ENCODE measurements around the gene FAM163B. TPM values are rescaled to one million over a fixed set of nuclear protein-coding genes. Genes with fewer than 3 reads are reported as not detected.

Gene FAM163B
- total and polyA plus RNA-seq, 2 donors (not counting 1 experiment from before 2014, with no cell fraction given): not detected

- ChIA-PET POLR2A (no interaction called here), CTCF (no interaction called here)
- peak; percentile 56 for DNase-seq
- Histone ChIP-seq H3K4me1 (ENCODE audit: control insufficient read depth in 2 of 2, insufficient read depth in 2 of 2, low read length in 2 of 2) (peaks cover 7 to 9% of the 10 kb centered on the region in 2 donors), H3K9me3 (ENCODE audit: control extremely low read depth in 1 of 3, control insufficient read depth in 2 of 3, insufficient read depth in 1 of 3, low read length in 2 of 3) (peaks cover 0 to 8% (median 0%) of the 10 kb centered on the region in 3 donors), H3K4me3 (ENCODE audit: control extremely low read depth in 1 of 5, extremely low read depth in 1 of 5, insufficient read depth in 1 of 5, low read depth in 2 of 5, low read length in 4 of 5) (no peak overlapping the region), H3K79me2 (ENCODE audit: control insufficient read depth, insufficient read depth, low read length) (no peaks in the 10 kb centered on the region), H2AFZ (ENCODE audit: insufficient read depth, low read depth, low read length, poor library complexity, severe bottlenecking) (no peak overlapping the region), H3K9ac (ENCODE audit: low read length) (no peak overlapping the region), H3K27me3 (replicated peaks in 1 of 4; ENCODE audit: control extremely low read depth in 1 of 4, control insufficient read depth in 3 of 4, insufficient read depth in 4 of 4, low read length in 3 of 4) (peaks cover 0 to 31% (median 4%) of the 10 kb centered on the region in 4 experiments), H4K20me1 (ENCODE audit: control insufficient read depth, insufficient read depth, low read length, poor library complexity, severe bottlenecking) (no peaks in the 10 kb centered on the region), H3K27ac (ENCODE audit: low read length in 2 of 2) (no peak overlapping the region), H3K4me2 (replicated peaks; ENCODE audit: low read depth, low read length, poor library complexity, severe bottlenecking) (peak overlapping the region; percentile 30), H3K36me3 (replicated peaks in 1 of 2; ENCODE audit: control extremely low read depth in 1 of 2, control insufficient read depth in 1 of 2, extremely low read depth in 1 of 2, insufficient read depth in 2 of 2, low read length in 1 of 2) (no peaks in the 10 kb centered on the region)
- H3K4me1 Mint-ChIP-seq: peaks cover 12% of the 10 kb centered on the region
- no peaks in the 10 kb centered on the region for H3K9me3 Mint-ChIP-seq (ENCODE audit: insufficient read depth)
- no peak overlapping the region for H3K27ac Mint-ChIP-seq
- H3K27me3 Mint-ChIP-seq: peaks cover 26% of the 10 kb centered on the region
- WGBS (ENCODE audit: insufficient coverage): 3% methylated on average over 7 of the region's 8 CpGs
- H3K4me3 Mint-ChIP-seq: peak overlapping the region; percentile 21
- no peak for ATAC-seq (ENCODE audit: low read depth)
- intact Hi-C loops (cut with micrococcal nuclease): no loop called here
- TF ChIP-seq, protein P1, sequence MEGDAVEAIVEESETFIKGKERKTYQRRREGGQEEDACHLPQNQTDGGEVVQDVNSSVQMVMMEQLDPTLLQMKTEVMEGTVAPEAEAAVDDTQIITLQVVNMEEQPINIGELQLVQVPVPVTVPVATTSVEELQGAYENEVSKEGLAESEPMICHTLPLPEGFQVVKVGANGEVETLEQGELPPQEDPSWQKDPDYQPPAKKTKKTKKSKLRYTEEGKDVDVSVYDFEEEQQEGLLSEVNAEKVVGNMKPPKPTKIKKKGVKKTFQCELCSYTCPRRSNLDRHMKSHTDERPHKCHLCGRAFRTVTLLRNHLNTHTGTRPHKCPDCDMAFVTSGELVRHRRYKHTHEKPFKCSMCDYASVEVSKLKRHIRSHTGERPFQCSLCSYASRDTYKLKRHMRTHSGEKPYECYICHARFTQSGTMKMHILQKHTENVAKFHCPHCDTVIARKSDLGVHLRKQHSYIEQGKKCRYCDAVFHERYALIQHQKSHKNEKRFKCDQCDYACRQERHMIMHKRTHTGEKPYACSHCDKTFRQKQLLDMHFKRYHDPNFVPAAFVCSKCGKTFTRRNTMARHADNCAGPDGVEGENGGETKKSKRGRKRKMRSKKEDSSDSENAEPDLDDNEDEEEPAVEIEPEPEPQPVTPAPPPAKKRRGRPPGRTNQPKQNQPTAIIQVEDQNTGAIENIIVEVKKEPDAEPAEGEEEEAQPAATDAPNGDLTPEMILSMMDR (IDR thresholded peaks at IDR 0.05): no peak
- TF ChIP-seq EZH2 (IDR thresholded peaks at IDR 0.05; ENCODE audit: borderline replicate concordance, insufficient read depth, low read depth, low read length, poor library complexity, severe bottlenecking): no peak
Observed at GRCh38 chr9:133619791-133620190, 10.6 kb upstream of the FAM163B start.

DNA sequence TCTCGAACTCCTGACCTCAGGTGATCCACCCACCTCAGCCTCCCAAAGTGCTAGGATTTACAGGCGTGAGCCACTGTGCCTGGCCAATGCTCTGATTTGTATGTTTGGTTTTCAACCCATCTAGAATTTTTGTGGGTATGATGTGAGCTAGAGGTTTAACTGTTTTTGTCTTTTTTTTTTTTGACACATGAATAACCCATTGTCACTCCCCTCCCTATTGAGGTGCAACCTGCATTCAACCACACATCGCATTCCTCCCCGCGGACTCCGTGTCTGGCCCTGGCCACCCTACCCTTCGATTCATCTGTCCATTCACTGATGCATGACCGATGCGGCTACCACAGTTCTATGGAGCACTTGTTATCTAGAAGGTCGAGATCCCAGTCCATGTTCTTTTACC, 9.5 kb upstream of the FAM163B start:
- CTCF ChIA-PET: no interaction called here
- no peaks in the 10 kb centered on the region for H3K9me3 Mint-ChIP-seq (ENCODE audit: insufficient read depth)
- H2AFZ ChIP-seq (ENCODE audit: insufficient read depth, low read depth, low read length, poor library complexity, severe bottlenecking): no peak overlapping the region
- no peaks in the 10 kb centered on the region for H4K20me1 ChIP-seq (ENCODE audit: control insufficient read depth, insufficient read depth, low read length, poor library complexity, severe bottlenecking)
- no peaks in the 10 kb centered on the region for H3K79me2 ChIP-seq (ENCODE audit: control insufficient read depth, insufficient read depth, low read length)
- H3K9ac ChIP-seq (ENCODE audit: low read length): no peak overlapping the region
- 91% methylated on average over 9 of the region's 10 CpGs for WGBS (ENCODE audit: insufficient coverage)
- peaks cover 12% of the 10 kb centered on the region for H3K4me1 Mint-ChIP-seq
- peaks cover 0 to 24% (median 3%) of the 10 kb centered on the region in 4 experiments for H3K27me3 ChIP-seq (replicated peaks in 1 of 4; ENCODE audit: control extremely low read depth in 1 of 4, control insufficient read depth in 3 of 4, insufficient read depth in 4 of 4, low read length in 3 of 4)
- DNase-seq (no peak), ATAC-seq (ENCODE audit: low read depth) (no peak)
- peaks cover 30% of the 10 kb centered on the region for H3K27me3 Mint-ChIP-seq
- POLR2A ChIA-PET: no interaction called here
- no peaks in the 10 kb centered on the region for H3K36me3 ChIP-seq (replicated peaks in 1 of 2; ENCODE audit: control extremely low read depth in 1 of 2, control insufficient read depth in 1 of 2, extremely low read depth in 1 of 2, insufficient read depth in 2 of 2, low read length in 1 of 2)
- TF ChIP-seq EZH2 (IDR thresholded peaks at IDR 0.05; ENCODE audit: borderline replicate concordance, insufficient read depth, low read depth, low read length, poor library complexity, severe bottlenecking): no peak
- TF ChIP-seq, protein P1 (IDR thresholded peaks at IDR 0.05): no peak
- no peak overlapping the region for H3K4me2 ChIP-seq (replicated peaks; ENCODE audit: low read depth, low read length, poor library complexity, severe bottlenecking)
- H3K27ac Mint-ChIP-seq: peak overlapping the region; percentile 28
- peaks cover 7 to 9% of the 10 kb centered on the region in 2 donors for H3K4me1 ChIP-seq (ENCODE audit: control insufficient read depth in 2 of 2, insufficient read depth in 2 of 2, low read length in 2 of 2)
- intact Hi-C loops (cut with micrococcal nuclease): no loop called here
- no peak overlapping the region for H3K4me3 Mint-ChIP-seq
- H3K27ac ChIP-seq (ENCODE audit: low read length in 2 of 2): no peak overlapping the region
- no peak overlapping the region for H3K4me3 ChIP-seq (ENCODE audit: control extremely low read depth in 1 of 5, extremely low read depth in 1 of 5, insufficient read depth in 1 of 5, low read depth in 2 of 5, low read length in 4 of 5)
- peaks cover 0 to 4% (median 0%) of the 10 kb centered on the region in 3 donors for H3K9me3 ChIP-seq (ENCODE audit: control extremely low read depth in 1 of 3, control insufficient read depth in 2 of 3, insufficient read depth in 1 of 3, low read length in 2 of 3)
